Measurements from ENCODE around the gene SMYD4. TPM values are rescaled to one million over a fixed set of nuclear protein-coding genes. Genes with fewer than 3 reads are reported as not detected.

SMYD4 gene
- total RNA-seq, 4 donors from 2014 or later: 9.4 to 13.0 (median 10.0) TPM

DNA sequence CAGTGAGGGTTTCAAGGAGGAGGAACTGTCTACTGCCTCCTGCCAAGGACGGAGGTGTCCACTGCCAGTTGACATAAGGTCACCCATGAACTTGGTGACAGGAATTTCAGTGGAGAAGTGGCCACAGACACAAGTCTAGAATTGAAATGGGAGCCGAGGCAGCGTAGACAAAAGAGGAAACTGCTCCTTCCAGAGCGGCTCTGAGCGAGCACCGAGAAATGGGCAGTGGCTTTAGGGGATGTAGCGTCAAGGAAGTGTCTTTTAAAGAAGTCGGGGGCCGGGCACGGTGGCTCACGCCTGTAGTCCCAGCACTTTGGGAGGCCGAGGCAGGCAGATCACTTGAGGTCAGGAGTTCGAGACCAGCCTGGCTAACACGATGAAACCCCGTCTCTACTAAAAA lies 70.9 kb downstream of the SMYD4 start:
- intact Hi-C loops (cut with DNase I; ENCODE audit: low total_unique reads): no loop called here
- WGBS, 2 donors: 78 to 84% methylated on average over 15 of the region's 15 CpGs
- DNase-seq (ENCODE audit: low spot score in 2 of 2): no peak
- TF ChIP-seq POLR2A (IDR thresholded peaks at IDR 0.05): no peak
- TF ChIP-seq, protein P1, sequence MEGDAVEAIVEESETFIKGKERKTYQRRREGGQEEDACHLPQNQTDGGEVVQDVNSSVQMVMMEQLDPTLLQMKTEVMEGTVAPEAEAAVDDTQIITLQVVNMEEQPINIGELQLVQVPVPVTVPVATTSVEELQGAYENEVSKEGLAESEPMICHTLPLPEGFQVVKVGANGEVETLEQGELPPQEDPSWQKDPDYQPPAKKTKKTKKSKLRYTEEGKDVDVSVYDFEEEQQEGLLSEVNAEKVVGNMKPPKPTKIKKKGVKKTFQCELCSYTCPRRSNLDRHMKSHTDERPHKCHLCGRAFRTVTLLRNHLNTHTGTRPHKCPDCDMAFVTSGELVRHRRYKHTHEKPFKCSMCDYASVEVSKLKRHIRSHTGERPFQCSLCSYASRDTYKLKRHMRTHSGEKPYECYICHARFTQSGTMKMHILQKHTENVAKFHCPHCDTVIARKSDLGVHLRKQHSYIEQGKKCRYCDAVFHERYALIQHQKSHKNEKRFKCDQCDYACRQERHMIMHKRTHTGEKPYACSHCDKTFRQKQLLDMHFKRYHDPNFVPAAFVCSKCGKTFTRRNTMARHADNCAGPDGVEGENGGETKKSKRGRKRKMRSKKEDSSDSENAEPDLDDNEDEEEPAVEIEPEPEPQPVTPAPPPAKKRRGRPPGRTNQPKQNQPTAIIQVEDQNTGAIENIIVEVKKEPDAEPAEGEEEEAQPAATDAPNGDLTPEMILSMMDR (IDR thresholded peaks at IDR 0.05): no peak
- H3K4me3 ChIP-seq (ENCODE audit: low read depth, poor library complexity, severe bottlenecking): no peak overlapping the region

GRCh38 chr17:1755827-1756262 lies 73.9 kb downstream of the SMYD4 start:
- intact Hi-C loops (cut with DNase I; ENCODE audit: low total_unique reads): no loop called here
- TF ChIP-seq, protein P1 (IDR thresholded peaks at IDR 0.05): no peak
- TF ChIP-seq POLR2A (IDR thresholded peaks at IDR 0.05): no peak
- WGBS, 2 donors: 68 to 69% methylated on average over 17 of the region's 17 CpGs
- H3K4me3 ChIP-seq (ENCODE audit: low read depth, poor library complexity, severe bottlenecking): no peak overlapping the region
- no peak for DNase-seq (ENCODE audit: low spot score in 2 of 2)

- 42% methylated on average over 20 of the region's 20 CpGs for WGBS, 2 donors
- intact Hi-C loops (cut with DNase I; ENCODE audit: low total_unique reads): no loop called here
- DNase-seq (ENCODE audit: low spot score in 2 of 2): no peak
- TF ChIP-seq, protein P1 (IDR thresholded peaks at IDR 0.05): no peak
- no peak for TF ChIP-seq POLR2A (IDR thresholded peaks at IDR 0.05)
- no peak overlapping the region for H3K4me3 ChIP-seq (ENCODE audit: low read depth, poor library complexity, severe bottlenecking)
These were observed 74.4 kb downstream of the SMYD4 start for GRCh38 chr17:1755252-1755826.

- no peak for DNase-seq (ENCODE audit: low spot score in 2 of 2)
- H3K4me3 ChIP-seq (ENCODE audit: low read depth, poor library complexity, severe bottlenecking): no peak overlapping the region
These were observed 75.1 kb downstream of the SMYD4 start for GRCh38 chr17:1754430-1755112.

GRCh38 chr17:1753767-1754429 lies 75.8 kb downstream of the SMYD4 start:
- no peak for DNase-seq (ENCODE audit: low spot score in 2 of 2)
- TF ChIP-seq, protein P1 (IDR thresholded peaks at IDR 0.05): no peak
- no peak for TF ChIP-seq POLR2A (IDR thresholded peaks at IDR 0.05)
- no peak overlapping the region for H3K4me3 ChIP-seq (ENCODE audit: low read depth, poor library complexity, severe bottlenecking)
- 84 to 87% methylated on average over 19 to 23 of the region's 23 CpGs for WGBS, 2 donors
- intact Hi-C loops (cut with DNase I; ENCODE audit: low total_unique reads): no loop called here

More at GRCh38 chr17:1754430-1755112, 75.1 kb downstream of the SMYD4 start:
- 70 to 73% methylated on average over 20 to 25 of the region's 25 CpGs for WGBS, 2 donors
- no peak for TF ChIP-seq POLR2A (IDR thresholded peaks at IDR 0.05)
- TF ChIP-seq, protein P1 (IDR thresholded peaks at IDR 0.05): no peak
- intact Hi-C loops (cut with DNase I; ENCODE audit: low total_unique reads): no loop called here
